Measurements from ENCODE around the gene TBC1D2.

Gene TBC1D2

GRCh38 chr9:98172604-98173003, 82.8 kb downstream of the TBC1D2 start:
- no peak for DNase-seq

GRCh38 chr9:98171176-98171925, 84.1 kb downstream of the TBC1D2 start:
- no peak for DNase-seq

- DNase-seq, result no peak
Observed at GRCh38 chr9:98168941-98169488, 86.4 kb downstream of the TBC1D2 start.

GRCh38 chr9:98168153-98168780, 87.2 kb downstream of the TBC1D2 start:
- DNase-seq, result no peak

DNA sequence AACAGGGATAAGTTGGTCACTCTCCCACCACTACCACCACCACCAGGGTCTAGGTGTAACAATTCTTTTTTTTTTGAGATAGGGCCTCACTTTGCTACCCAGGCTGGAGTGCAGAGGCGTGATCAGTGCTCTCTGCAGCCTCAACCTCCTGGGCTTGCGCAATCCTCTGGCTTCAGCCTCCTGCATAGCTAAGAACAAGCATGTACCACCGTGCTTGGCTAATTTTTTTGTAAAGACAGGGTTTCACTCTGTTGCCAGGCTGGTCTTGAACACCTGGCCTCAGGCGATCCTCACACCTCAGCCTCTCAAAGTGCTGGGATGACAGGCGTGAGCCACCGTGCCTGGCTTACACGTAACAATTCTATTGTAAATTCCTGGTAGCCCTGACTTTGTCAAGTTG, 90.5 kb downstream of the TBC1D2 start:
- no peak for DNase-seq

DNA sequence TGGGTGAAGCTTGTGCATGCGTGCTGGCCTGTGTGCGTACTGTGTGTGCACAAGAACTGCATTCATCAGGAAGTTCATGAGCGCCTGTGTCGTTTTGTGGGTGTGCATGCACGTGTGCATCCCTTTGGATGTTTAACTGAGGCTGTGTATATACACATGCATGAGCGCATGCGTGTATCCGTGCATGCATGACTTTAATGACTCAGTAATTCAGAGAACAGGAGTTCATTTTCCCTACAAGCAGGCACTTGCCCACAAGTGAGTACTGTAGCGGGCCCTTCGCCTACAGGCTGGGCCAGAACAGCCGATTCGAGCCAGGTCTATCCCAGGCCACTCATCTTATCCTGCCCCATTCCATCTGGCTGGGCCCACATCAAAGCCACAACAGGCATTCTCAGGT, 92.8 kb downstream of the TBC1D2 start:
- no peak for DNase-seq

DNA sequence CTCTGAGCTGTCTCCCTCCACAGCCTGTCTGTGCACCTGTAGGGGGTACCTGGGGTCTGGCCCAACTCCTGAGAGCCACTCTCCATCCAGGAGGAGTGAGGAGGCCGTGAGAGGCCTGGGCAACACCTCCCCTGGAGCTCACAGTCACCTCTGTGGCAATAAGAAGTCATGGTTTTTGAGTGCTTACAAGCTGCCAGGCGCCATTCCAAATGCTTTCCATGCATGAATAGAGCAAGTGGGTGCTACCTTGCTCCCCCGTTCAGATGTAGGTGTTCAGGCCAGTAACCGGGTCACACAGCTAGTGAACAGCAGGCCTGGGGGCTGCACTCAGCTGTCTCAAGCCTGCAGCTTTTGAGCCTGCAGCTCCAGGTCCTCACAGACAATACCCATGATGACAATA, 93.6 kb downstream of the TBC1D2 start:
- DNase-seq, result no peak

- no peak for DNase-seq
Observed at GRCh38 chr9:98159790-98160189, 95.7 kb downstream of the TBC1D2 start.

GRCh38 chr9:98159301-98159700, 96.1 kb downstream of the TBC1D2 start:
- no peak for DNase-seq

DNA sequence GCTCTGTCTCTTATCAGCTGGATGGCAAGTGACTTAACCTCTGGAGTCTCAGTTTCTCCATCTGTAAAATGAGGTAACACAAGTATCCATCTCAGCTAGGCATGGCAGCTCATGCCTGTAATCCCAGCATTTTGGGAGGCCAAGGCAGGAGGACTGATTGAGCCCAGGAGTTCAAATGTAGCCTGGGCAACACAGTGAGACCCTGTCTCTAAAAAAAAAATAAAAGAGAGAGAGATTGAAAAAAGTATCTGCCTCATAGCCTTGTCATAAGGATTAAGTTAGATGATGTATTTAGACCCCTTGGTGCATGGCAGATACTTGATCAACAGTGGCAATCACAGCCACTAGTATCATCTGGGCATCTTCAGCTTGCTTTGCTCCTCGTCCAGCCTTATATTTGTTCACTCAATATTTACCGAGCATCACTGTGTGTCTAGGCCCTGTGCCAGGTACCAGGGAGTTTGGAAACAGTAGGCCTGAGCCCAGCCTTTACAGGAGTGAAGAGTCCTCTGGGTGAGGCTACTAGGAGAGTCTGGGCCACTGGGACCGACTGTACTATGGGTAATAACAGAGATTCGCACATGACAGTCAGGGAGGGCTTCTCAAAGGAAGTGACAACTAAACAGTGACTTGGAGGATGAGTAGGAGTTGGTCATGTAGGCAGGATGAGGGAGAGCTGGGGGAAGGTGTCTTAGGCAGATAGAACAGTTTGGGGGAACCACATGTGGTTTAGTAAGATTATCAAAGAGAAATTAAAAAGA, 97.2 kb downstream of the TBC1D2 start:
- no peak for DNase-seq

DNA sequence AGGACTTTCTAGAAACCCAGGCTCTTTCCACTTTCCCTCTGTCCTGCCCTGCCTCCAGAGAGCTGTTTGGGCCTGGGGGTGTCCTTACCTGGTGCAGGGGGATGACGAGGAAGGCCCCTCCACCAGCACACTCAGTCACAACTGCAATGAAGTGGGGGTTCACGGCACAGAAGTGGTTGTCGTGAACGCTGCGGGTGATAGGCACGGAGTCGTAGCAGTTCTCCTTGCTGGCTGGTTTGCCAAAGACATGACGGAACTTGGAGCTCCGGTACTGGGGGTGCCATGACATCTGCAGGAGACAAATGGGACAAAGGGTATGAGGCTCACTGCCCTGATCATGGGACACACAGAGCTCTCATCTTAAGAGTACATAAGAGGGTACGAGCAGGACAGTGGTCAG, 98.1 kb downstream of the TBC1D2 start:
- DNase-seq, result no peak

- DNase-seq, result no peak
Observed at GRCh38 chr9:98154678-98155077, 100.8 kb downstream of the TBC1D2 start.

GRCh38 chr9:98152526-98152925, 102.9 kb downstream of the TBC1D2 start:
- DNase-seq, result no peak

DNA sequence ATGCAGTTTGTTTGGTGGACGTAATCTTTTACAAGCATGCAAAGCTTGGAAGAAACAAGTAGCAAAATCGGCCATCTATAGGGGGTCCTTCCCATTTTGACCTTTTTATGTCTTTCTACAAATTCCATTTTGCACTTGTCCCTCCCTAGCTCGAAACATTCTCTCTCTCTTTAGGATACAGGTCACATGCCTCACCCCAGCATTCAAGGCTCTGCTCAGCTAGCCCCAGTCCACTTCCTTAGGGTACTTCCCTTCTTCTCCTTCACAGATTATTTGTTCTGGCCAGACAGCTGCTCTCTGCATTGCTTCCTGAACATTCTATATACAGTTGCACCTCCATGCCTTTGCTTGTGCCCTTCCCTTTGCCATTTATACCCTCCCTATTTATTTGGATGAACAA, 104.7 kb downstream of the TBC1D2 start:
- DNase-seq, result no peak

- no peak for DNase-seq
Observed at GRCh38 chr9:98150164-98150563, 105.3 kb downstream of the TBC1D2 start.

- no peak for DNase-seq
Observed at GRCh38 chr9:98149422-98149821, 106.0 kb downstream of the TBC1D2 start.

Measured in hypothalamus (tissue), 51 donors.